Loucy (cell line): ENCODE data around the gene PCDHGA1.
"Not testable (repeated sequence)": the region's sequence is repeated elsewhere in the genome, so short reads cannot be mapped to it uniquely, and the experiment has no call there.

Experiments
- CTCF ChIP-seq: fragments of 200-600 bp; sonication (generic); conservative IDR thresholded peaks from 2 replicates; pipeline ENCODE4 v1.5.1; 2014; ENCODE audit warnings: mild to moderate bottlenecking, antibody characterized with exemption, low read length
- EZH2phosphoT487 ChIP-seq: fragments of 200-600 bp; IDR thresholded peaks from 2 replicates; pipeline ENCODE4 v1.6.1; 2018; ENCODE audit warnings: antibody characterized with exemption, mild to moderate bottlenecking, moderate library complexity, borderline replicate concordance

GRCh38 chr5:141414548-141415274, 84.4 kb downstream of the PCDHGA1 start:
- not testable (repeated sequence) for TF ChIP-seq CTCF, EZH2phosphoT487
